Large intestine (tissue), 3 donors: ENCODE measurements around the gene HABP2. TPM values are rescaled to one million over a fixed set of nuclear protein-coding genes. Genes with fewer than 3 reads are reported as not detected.

Source experiments
- DNase-seq, 2 donors: peaks; one replicate each; pipeline versions ENCODE4 v3.0.0 to v3.0.0-alpha.2; 2013
- H3K27ac ChIP-seq: one replicate; pipeline ENCODE4 v1.5.1; 2013; ENCODE audit warnings: low read length
- H3K27me3 ChIP-seq: 2 replicates; pipeline ENCODE4 v1.6.1; 2013; ENCODE audit warnings: low read length; ENCODE audit not compliant: control insufficient read depth, insufficient read depth
- H3K36me3 ChIP-seq: 2 replicates; pipeline ENCODE4 v1.6.1; 2013; ENCODE audit warnings: low read length; ENCODE audit not compliant: control insufficient read depth, insufficient read depth
- H3K4me1 ChIP-seq: one replicate; pipeline ENCODE4 v1.6.1; 2013; ENCODE audit warnings: low read length; ENCODE audit not compliant: control insufficient read depth, insufficient read depth
- H3K4me3 ChIP-seq: one replicate; pipeline ENCODE4 v1.5.1; 2013; ENCODE audit warnings: low read length
- H3K9me3 ChIP-seq: one replicate; pipeline ENCODE4 v1.6.1; 2013; ENCODE audit warnings: mild to moderate bottlenecking, low read depth, low read length, moderate library complexity; ENCODE audit not compliant: control insufficient read depth
- WGBS: methylation state at CpG from one replicate; pipeline ENCODE4 v1.1.5; 2013; ENCODE audit warnings: low lambda C conversion rate; ENCODE audit not compliant: insufficient coverage; 5-methylcytosine and 5-hydroxymethylcytosine counted together
- polyA plus RNA-seq: library from polyadenylated mRNA; unstranded; fragments of 120-200 nt; gene quantifications from one replicate; pipeline ENCODE4 v1.2.1, GENCODE V29; 2013

HABP2 gene
- polyA plus RNA-seq, 1 donor = 27.7 TPM

GRCh38 chr10:113538151-113538550 lies 14.7 kb upstream of the HABP2 start:
- no peaks in the 10 kb centered on the region for H3K36me3 ChIP-seq
- H3K9me3 ChIP-seq = no peaks in the 10 kb centered on the region
- no peaks in the 10 kb centered on the region for H3K27me3 ChIP-seq
- H3K4me3 ChIP-seq = no peak overlapping the region
- DNase-seq = peak; percentile 42 to 69
- no CpG with 5 or more reads among the region's 1 CpG for WGBS
- peaks cover 15% of the 10 kb centered on the region for H3K4me1 ChIP-seq
- no peak overlapping the region for H3K27ac ChIP-seq

DNA sequence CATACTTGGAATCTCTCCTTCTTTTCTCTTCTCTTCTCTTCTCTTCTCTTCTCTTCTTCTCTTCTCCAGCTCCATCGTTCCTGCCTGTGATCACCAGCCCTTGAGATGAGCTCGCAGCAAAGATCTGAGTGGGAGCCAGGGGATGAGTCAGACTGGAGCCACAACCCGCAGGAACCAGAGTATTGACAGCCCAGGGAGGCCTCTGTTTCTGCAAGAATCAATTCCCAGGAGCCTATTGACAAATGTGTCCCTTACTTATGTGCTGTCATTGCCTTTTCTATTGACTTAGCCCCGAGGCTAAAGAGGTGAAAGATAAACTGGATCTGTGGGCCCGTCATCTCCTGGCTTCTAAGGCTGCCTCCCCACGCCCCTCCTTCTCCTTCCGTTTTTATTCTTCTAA lies 13.1 kb upstream of the HABP2 start:
- DNase-seq = no peak
- H3K36me3 ChIP-seq = no peaks in the 10 kb centered on the region
- peaks cover 15% of the 10 kb centered on the region for H3K4me1 ChIP-seq
- H3K9me3 ChIP-seq = no peaks in the 10 kb centered on the region
- H3K4me3 ChIP-seq = no peak overlapping the region
- no peak overlapping the region for H3K27ac ChIP-seq
- 63% methylated on average over 2 of the region's 7 CpGs for WGBS
- no peaks in the 10 kb centered on the region for H3K27me3 ChIP-seq

- WGBS = 20% methylated on average over 2 of the region's 7 CpGs
- Histone ChIP-seq H3K27ac (no peak overlapping the region), H3K36me3 (no peaks in the 10 kb centered on the region), H3K27me3 (no peaks in the 10 kb centered on the region), H3K4me3 (no peak overlapping the region), H3K4me1 (peaks cover 15% of the 10 kb centered on the region), H3K9me3 (no peaks in the 10 kb centered on the region)
- no peak for DNase-seq
Measured at GRCh38 chr10:113540845-113541548, 11.9 kb upstream of the HABP2 start.

GRCh38 chr10:113541549-113541927 lies 11.3 kb upstream of the HABP2 start:
- no peak overlapping the region for H3K27ac ChIP-seq
- no CpG with 5 or more reads among the region's 1 CpG for WGBS
- H3K4me1 ChIP-seq = peaks cover 15% of the 10 kb centered on the region
- no peaks in the 10 kb centered on the region for H3K9me3 ChIP-seq
- no peaks in the 10 kb centered on the region for H3K36me3 ChIP-seq
- H3K27me3 ChIP-seq = no peaks in the 10 kb centered on the region
- DNase-seq = no peak
- H3K4me3 ChIP-seq = no peak overlapping the region

- 83% methylated on average over 1 of the region's 5 CpGs for WGBS
- Histone ChIP-seq H3K36me3 (no peaks in the 10 kb centered on the region), H3K27ac (no peak overlapping the region), H3K4me3 (no peak overlapping the region), H3K4me1 (peaks cover 10% of the 10 kb centered on the region), H3K9me3 (no peaks in the 10 kb centered on the region), H3K27me3 (no peaks in the 10 kb centered on the region)
- DNase-seq = no peak
Measured at GRCh38 chr10:113543107-113543955, 9.5 kb upstream of the HABP2 start.

DNA sequence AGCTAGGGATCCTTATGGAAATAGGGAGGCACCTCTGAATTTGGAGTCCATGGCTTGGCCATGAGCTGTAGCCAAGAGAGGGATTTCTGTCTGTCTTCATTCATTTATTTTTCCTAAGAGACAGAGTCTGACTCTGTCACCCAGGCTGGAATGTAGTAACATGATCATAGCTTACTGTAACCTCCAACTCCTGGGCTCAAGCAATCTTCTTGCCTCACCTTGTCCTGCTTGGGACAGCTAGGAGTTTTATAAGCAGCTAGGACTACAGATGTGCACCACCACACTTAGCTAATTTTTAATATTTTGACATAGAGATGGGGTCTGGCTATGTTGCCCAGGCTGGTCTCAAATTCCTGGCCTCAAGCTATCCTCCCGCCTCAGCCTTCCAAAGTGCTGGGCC lies 8.5 kb upstream of the HABP2 start:
- WGBS = no CpG with 5 or more reads among the region's 1 CpG
- DNase-seq = no peak
- no peak overlapping the region for H3K27ac ChIP-seq
- H3K4me1 ChIP-seq = peaks cover 6% of the 10 kb centered on the region
- no peaks in the 10 kb centered on the region for H3K27me3 ChIP-seq
- no peaks in the 10 kb centered on the region for H3K9me3 ChIP-seq
- H3K4me3 ChIP-seq = no peak overlapping the region
- H3K36me3 ChIP-seq = no peaks in the 10 kb centered on the region

- Histone ChIP-seq H3K27ac (no peak overlapping the region), H3K9me3 (no peaks in the 10 kb centered on the region), H3K4me1 (peaks cover 8% of the 10 kb centered on the region), H3K27me3 (no peaks in the 10 kb centered on the region), H3K4me3 (no peak overlapping the region), H3K36me3 (no peaks in the 10 kb centered on the region)
- DNase-seq = no peak
- WGBS = no CpG with 5 or more reads among the region's 2 CpGs
Measured at GRCh38 chr10:113547426-113547825, 5.4 kb upstream of the HABP2 start.

DNA sequence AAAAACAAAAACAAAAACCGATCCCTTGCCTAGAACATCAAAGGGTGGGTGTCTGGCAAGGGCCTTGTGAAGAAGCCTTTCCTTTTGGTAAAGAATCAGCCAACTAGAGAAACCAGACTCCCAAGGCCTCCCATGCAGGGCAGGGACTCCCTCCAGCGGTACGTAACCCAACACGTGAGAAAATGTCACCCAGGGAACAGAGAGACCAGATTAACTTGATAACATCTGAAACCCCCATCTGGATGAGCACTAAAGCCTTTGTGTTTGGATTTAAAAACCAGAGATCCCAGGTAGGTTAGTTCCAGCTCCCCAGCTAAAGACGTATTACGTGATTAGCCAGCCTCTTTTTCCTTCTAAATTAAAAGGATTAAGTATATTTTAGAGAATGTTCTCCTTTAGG lies 3.0 kb upstream of the HABP2 start:
- Histone ChIP-seq H3K4me1 (peaks cover 16% of the 10 kb centered on the region), H3K27ac (no peak overlapping the region), H3K4me3 (no peak overlapping the region), H3K36me3 (no peaks in the 10 kb centered on the region), H3K27me3 (no peaks in the 10 kb centered on the region), H3K9me3 (no peaks in the 10 kb centered on the region)
- WGBS = 100% methylated on average over 2 of the region's 6 CpGs
- DNase-seq = no peak

DNA sequence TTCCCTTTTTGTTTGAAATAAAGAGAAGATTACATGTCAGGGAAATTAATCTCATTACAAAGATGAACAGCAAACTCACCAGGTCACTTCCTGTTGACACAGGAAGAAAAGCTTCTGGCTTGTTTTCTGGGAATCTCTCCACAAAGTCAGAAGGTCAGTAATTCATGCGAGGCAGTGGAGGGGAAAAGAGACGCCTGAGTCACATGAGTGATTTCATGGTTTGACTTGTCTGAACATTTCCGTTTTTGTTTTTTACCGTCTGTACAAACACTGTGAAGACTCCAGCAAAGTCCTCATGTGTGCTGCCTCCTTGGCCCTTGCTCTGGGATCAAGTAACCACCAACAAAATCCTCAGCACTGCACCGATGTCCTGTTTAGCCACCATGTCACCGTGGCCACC lies 2.5 kb upstream of the HABP2 start:
- DNase-seq = no peak
- Histone ChIP-seq H3K27me3 (no peaks in the 10 kb centered on the region), H3K27ac (no peak overlapping the region)

DNA sequence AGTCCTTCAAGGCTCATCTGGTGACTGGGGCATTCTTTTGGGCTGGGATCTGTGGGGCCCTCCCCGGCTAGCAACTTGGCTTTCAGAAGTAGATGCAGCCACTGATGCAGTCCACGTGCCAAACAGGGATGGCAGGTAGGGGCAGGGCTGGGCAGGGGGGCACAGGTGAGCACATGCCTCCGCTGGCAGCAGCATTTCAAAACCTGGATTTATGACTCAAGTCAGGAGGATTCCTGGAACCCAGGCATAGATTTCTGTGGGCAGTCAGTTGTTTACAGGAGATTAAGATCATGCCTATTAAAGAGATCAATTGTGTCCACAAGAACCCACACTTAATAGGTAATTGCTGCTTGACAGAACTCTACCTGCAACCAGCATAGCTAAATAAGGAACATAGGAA lies 839 bp upstream of the HABP2 start:
- no peaks in the 10 kb centered on the region for H3K27me3 ChIP-seq
- H3K27ac ChIP-seq = peak overlapping the region; percentile 55
- peaks cover 35% of the 10 kb centered on the region for H3K4me1 ChIP-seq
- DNase-seq = no peak
- H3K4me3 ChIP-seq = no peak overlapping the region
- no CpG with 5 or more reads among the region's 3 CpGs for WGBS
- no peaks in the 10 kb centered on the region for H3K9me3 ChIP-seq
- H3K36me3 ChIP-seq = no peaks in the 10 kb centered on the region

More for the DNA sequence above, 2.5 kb upstream of the HABP2 start:
- Histone ChIP-seq H3K4me1 (peaks cover 21% of the 10 kb centered on the region), H3K4me3 (no peak overlapping the region), H3K36me3 (no peaks in the 10 kb centered on the region), H3K9me3 (no peaks in the 10 kb centered on the region)
- WGBS = 93% methylated on average over 3 of the region's 6 CpGs
